Skeletal muscle tissue (tissue), 4 donors: ENCODE results near the gene OCEL1. TPM values are rescaled to one million over a fixed set of nuclear protein-coding genes. Genes with fewer than 3 reads are reported as not detected.
"Not testable (repeated sequence)": the region's sequence is repeated elsewhere in the genome, so short reads cannot be mapped to it uniquely, and the experiment has no call there.

Experiments used
- H3K27ac ChIP-seq: one replicate; pipeline ENCODE4 v1.7.0; 2013; ENCODE audit warnings: mild to moderate bottlenecking, low read depth, low read length, inconsistent platforms
- H3K27me3 ChIP-seq, 3 donors: one replicate each; pipeline ENCODE4 v1.7.0; 2013; ENCODE audit warnings: low read length in 3 of 3; ENCODE audit not compliant: control insufficient read depth in 3 of 3, insufficient read depth in 3 of 3
- H3K36me3 ChIP-seq, 3 donors: one replicate each; pipeline ENCODE4 v1.7.0; 2013; ENCODE audit warnings: low read length in 3 of 3; ENCODE audit not compliant: control insufficient read depth in 3 of 3, insufficient read depth in 3 of 3
- H3K4me1 ChIP-seq, 3 donors: one replicate each; pipeline ENCODE4 v1.7.0; 2013; ENCODE audit warnings: low read length in 3 of 3, mild to moderate bottlenecking in 3 of 3; ENCODE audit not compliant: control insufficient read depth in 3 of 3, insufficient read depth in 3 of 3
- H3K4me3 ChIP-seq, 3 donors: one replicate each; pipeline ENCODE4 v1.7.0; 2013; ENCODE audit warnings: low read length in 3 of 3
- H3K9ac ChIP-seq, 3 donors: one replicate each; pipeline ENCODE4 v1.7.0; 2013; ENCODE audit warnings: low read length in 3 of 3, mild to moderate bottlenecking in 3 of 3, moderate library complexity in 2 of 3, low read depth in 1 of 3
- H3K9me3 ChIP-seq, 3 donors: one replicate each; pipeline ENCODE4 v1.7.0; 2013; ENCODE audit warnings: low read length in 3 of 3; ENCODE audit not compliant: control insufficient read depth in 3 of 3
- total RNA-seq: library from RNA; depleted of rRNA; stranded (reverse); fragments of >200 nt; gene quantifications from one replicate; pipeline ENCODE4 v1.2.3, GENCODE V29; 2014
- donor health status: Osteomylitis.

OCEL1 gene
- total RNA-seq, 1 donor from 2014 or later, result 4.7 TPM

- no peak overlapping the region for H3K27ac ChIP-seq
- peak overlapping the region in 1 of 3 donors; percentile 25 for H3K9ac ChIP-seq
- no peaks in the 10 kb centered on the region for H3K9me3 ChIP-seq
- H3K4me3 ChIP-seq, result no peak overlapping the region
- no peaks in the 10 kb centered on the region for H3K27me3 ChIP-seq
- peaks cover 0 to 10% (median 4%) of the 10 kb centered on the region in 3 donors for H3K4me1 ChIP-seq
- peaks cover 0 to 3% (median 0%) of the 10 kb centered on the region in 3 donors for H3K36me3 ChIP-seq
Measured at GRCh38 chr19:17262557-17262956, 36.5 kb downstream of the OCEL1 start.

- Histone ChIP-seq H3K4me3 (peak overlapping the region; percentile 46 to 63 (median 55)), H3K9ac (peak overlapping the region; percentile 25 to 52 (median 45)), H3K36me3 (peaks cover 0 to 4% (median 3%) of the 10 kb centered on the region in 3 donors), H3K27ac (peak overlapping the region; percentile 14), H3K4me1 (peaks cover 8 to 18% (median 11%) of the 10 kb centered on the region in 3 donors), H3K9me3 (no peaks in the 10 kb centered on the region), H3K27me3 (no peaks in the 10 kb centered on the region)
Measured at GRCh38 chr19:17263712-17264640, 38.0 kb downstream of the OCEL1 start.

GRCh38 chr19:17264641-17264979, 38.6 kb downstream of the OCEL1 start, which contains the start of gene USHBP1:
TSS of gene USHBP1 (minus strand) at chr19:17264745. CDS start at chr19:17264299, 446 bp downstream.
- H3K4me3 ChIP-seq, result peak within 1 kb of the TSS; percentile 46 to 63 (median 55)
- peaks cover 0 to 6% (median 4%) of the 10 kb centered on the region in 3 donors for H3K36me3 ChIP-seq
- no peaks in the 10 kb centered on the region for H3K9me3 ChIP-seq
- peak within 1 kb of the TSS; percentile 14 for H3K27ac ChIP-seq
- H3K27me3 ChIP-seq, result no peaks in the 10 kb centered on the region
- peak within 1 kb of the TSS; percentile 25 to 52 (median 45) for H3K9ac ChIP-seq
- peaks cover 8 to 18% (median 11%) of the 10 kb centered on the region in 3 donors for H3K4me1 ChIP-seq

GRCh38 chr19:17266026-17266425, 40.0 kb downstream of the OCEL1 start:
- Histone ChIP-seq H3K9ac (no peak overlapping the region), H3K36me3 (peaks cover 3 to 9% (median 8%) of the 10 kb centered on the region in 3 donors), H3K9me3 (no peaks in the 10 kb centered on the region), H3K27ac (no peak overlapping the region), H3K27me3 (no peaks in the 10 kb centered on the region), H3K4me3 (no peak overlapping the region), H3K4me1 (peaks cover 8 to 11% (median 10%) of the 10 kb centered on the region in 3 donors)

- peak overlapping the region; percentile 64 for H3K27ac ChIP-seq
- H3K4me3 ChIP-seq, result peak overlapping the region in 2 of 3 donors; percentile 84 to 92
- H3K9ac ChIP-seq, result no peak overlapping the region
- peaks cover 8 to 11% (median 9%) of the 10 kb centered on the region in 3 donors for H3K4me1 ChIP-seq
- no peaks in the 10 kb centered on the region for H3K9me3 ChIP-seq
- no peaks in the 10 kb centered on the region for H3K27me3 ChIP-seq
- H3K36me3 ChIP-seq, result peaks cover 8 to 15% (median 13%) of the 10 kb centered on the region in 3 donors
Measured at GRCh38 chr19:17266589-17266974, 40.6 kb downstream of the OCEL1 start.

GRCh38 chr19:17266975-17267788, 41.2 kb downstream of the OCEL1 start, which contains the start of gene BABAM1:
TSS of gene BABAM1 (plus strand) at chr19:17267443. CDS start at chr19:17268807, 1,364 bp downstream.
- Histone ChIP-seq H3K27me3 (no peaks in the 10 kb centered on the region), H3K9ac (peak within 1 kb of the TSS; percentile 84 to 87 (median 86)), H3K4me1 (peaks cover 8 to 11% (median 9%) of the 10 kb centered on the region in 3 donors), H3K27ac (peak within 1 kb of the TSS; percentile 64), H3K9me3 (no peaks in the 10 kb centered on the region), H3K4me3 (peak within 1 kb of the TSS; percentile 84 to 92 (median 90)), H3K36me3 (peaks cover 12 to 20% (median 14%) of the 10 kb centered on the region in 3 donors)

GRCh38 chr19:17268754-17269153, 42.7 kb downstream of the OCEL1 start:
- no peaks in the 10 kb centered on the region for H3K27me3 ChIP-seq
- H3K9me3 ChIP-seq, result no peaks in the 10 kb centered on the region
- H3K4me1 ChIP-seq, result peaks cover 8 to 11% (median 9%) of the 10 kb centered on the region in 3 donors
- no peak overlapping the region for H3K9ac ChIP-seq
- H3K27ac ChIP-seq, result no peak overlapping the region
- H3K4me3 ChIP-seq, result no peak overlapping the region
- H3K36me3 ChIP-seq, result peaks cover 13 to 22% (median 19%) of the 10 kb centered on the region in 3 donors

- H3K4me3 ChIP-seq, H3K9me3 ChIP-seq, H3K9ac ChIP-seq, H3K27ac ChIP-seq, H3K27me3 ChIP-seq, H3K4me1 ChIP-seq: not testable (repeated sequence)
- H3K36me3 ChIP-seq, result peaks cover 46 to 59% (median 56%) of the 10 kb centered on the region in 3 donors
Measured at GRCh38 chr19:17274892-17275291, 48.9 kb downstream of the OCEL1 start.

- no peaks in the 10 kb centered on the region for H3K9me3 ChIP-seq
- no peaks in the 10 kb centered on the region for H3K27me3 ChIP-seq
- H3K36me3 ChIP-seq, result peaks cover 43 to 57% (median 53%) of the 10 kb centered on the region in 3 donors
- H3K27ac ChIP-seq, result no peak overlapping the region
- H3K9ac ChIP-seq, result no peak overlapping the region
- H3K4me3 ChIP-seq, result no peak overlapping the region
- no peaks in the 10 kb centered on the region for H3K4me1 ChIP-seq
Measured at GRCh38 chr19:17275441-17276175, 49.6 kb downstream of the OCEL1 start.
